OCI-LY7 (cell line): ENCODE measurements around the gene MEIG1. TPM values are rescaled to one million over a fixed set of nuclear protein-coding genes. Genes with fewer than 3 reads are reported as not detected.
"Not testable (repeated sequence)": the region's sequence is repeated elsewhere in the genome, so short reads cannot be mapped to it uniquely, and the experiment has no call there.

Experiments
- BruUV-seq: library from RNA; stranded (reverse); fragments of 400-500 nt; replicated peaks from 2 replicates; lab custom pipeline; 2021; lab: Mats Ljungman, UMichigan
- CTCF ChIA-PET: fragments of 300-600 bp; sonication (Branson Sonifier 250); formaldehyde crosslinking; loops from one replicate; lab custom pipeline; 2022; ENCODE audit warnings: antibody characterized with exemption; ENCODE audit not compliant: unreplicated experiment; lab: Charles Lee
- POLR2A ChIA-PET: fragments of 300-600 bp; sonication (Branson Sonifier 250); formaldehyde crosslinking; loops from one replicate; lab custom pipeline; 2022; ENCODE audit warnings: antibody characterized with exemption; lab: Charles Lee
- DNase-seq: peaks from one replicate; pipeline ENCODE4 v3.0.0-alpha.2; 2015; ENCODE audit warnings: low spot score
- H2AFZ ChIP-seq: fragments of 200-600 bp; sonication (generic), shearing (Covaris generic); 2 replicates; pipeline ENCODE4 v1.6.1; 2014; ENCODE audit warnings: mild to moderate bottlenecking, antibody characterized with exemption, low read length, moderate library complexity
- H3K27ac ChIP-seq: fragments of 200-600 bp; sonication (generic); 2 replicates; pipeline ENCODE4 v1.5.1; 2014; ENCODE audit warnings: mixed run types, low read depth, mild to moderate bottlenecking, moderate library complexity, low read length, inconsistent platforms; ENCODE audit not compliant: poor library complexity, severe bottlenecking
- H3K36me3 ChIP-seq: fragments of 200-600 bp; sonication (generic); 2 replicates; pipeline ENCODE4 v1.6.1; 2014; ENCODE audit warnings: mild to moderate bottlenecking, antibody characterized with exemption, low read length, moderate library complexity, mixed read lengths; ENCODE audit not compliant: insufficient read depth
- H3K4me1 ChIP-seq: fragments of 200-600 bp; sonication (generic); 2 replicates; pipeline ENCODE4 v1.5.1; 2014; ENCODE audit warnings: mild to moderate bottlenecking, low read length; ENCODE audit not compliant: insufficient read depth, poor library complexity, severe bottlenecking
- H3K4me2 ChIP-seq: fragments of 200-600 bp; sonication (generic); 2 replicates; pipeline ENCODE4 v1.6.1; 2014; ENCODE audit warnings: mild to moderate bottlenecking, low read length
- H3K4me3 ChIP-seq: fragments of 200-600 bp; sonication (generic); 2 replicates; pipeline ENCODE4 v1.5.1; 2014; ENCODE audit warnings: mild to moderate bottlenecking, low read depth, low read length; ENCODE audit not compliant: poor library complexity, severe bottlenecking
- H3K79me2 ChIP-seq: fragments of 200-600 bp; sonication (generic); 2 replicates; pipeline ENCODE4 v1.6.1; 2016; ENCODE audit warnings: low read depth, mild to moderate bottlenecking, low read length, moderate library complexity, mixed read lengths; ENCODE audit not compliant: insufficient read depth
- H3K9me2 ChIP-seq: fragments of 200-600 bp; sonication (generic); 2 replicates; pipeline ENCODE4 v1.6.1; 2016; ENCODE audit warnings: mild to moderate bottlenecking, low read length, mixed read lengths; ENCODE audit not compliant: insufficient read depth
- H3K9me3 ChIP-seq: fragments of 200-600 bp; sonication (generic); 2 replicates; pipeline ENCODE4 v1.6.1; 2014; ENCODE audit warnings: mild to moderate bottlenecking, mixed run types, low read length, mixed read lengths
- H4K20me1 ChIP-seq: fragments of 200-600 bp; sonication (generic); 2 replicates; pipeline ENCODE4 v1.6.1; 2014; ENCODE audit warnings: mild to moderate bottlenecking, antibody characterized with exemption, low read length, moderate library complexity, mixed read lengths; ENCODE audit not compliant: insufficient read depth
- CTCF ChIP-seq: fragments of 200-600 bp; sonication (generic); conservative IDR thresholded peaks from 2 replicates; pipeline ENCODE4 v1.5.1; 2014; ENCODE audit warnings: mild to moderate bottlenecking, antibody characterized with exemption, low read length, moderate library complexity, mixed read lengths
- EZH2phosphoT487 ChIP-seq: fragments of 200-600 bp; sonication (generic); IDR thresholded peaks from 2 replicates; pipeline ENCODE4 v1.6.1; 2018; ENCODE audit warnings: low read depth, borderline replicate concordance, mild to moderate bottlenecking, mixed run types, antibody characterized with exemption, low read length, moderate library complexity, mixed read lengths
- intact Hi-C: fragments of 100-400 bp; cut with micrococcal nuclease; formaldehyde crosslinking; loops from one replicate; pipeline ENCODE4 v1.10.0; 2022; ENCODE audit not compliant: unreplicated experiment
- total RNA-seq, 2 experiments: library from RNA; depleted of rRNA in 1 of 2; stranded (reverse); fragments of >200 nt in 1 of 2; shearing (Covaris generic) in 1 of 2; gene quantifications; 2 replicates each; pipeline ENCODE4 v1.2.3, GENCODE V29; 2014 to 2022

Gene MEIG1
- total RNA-seq, 2 experiments from 2014 or later = 1.1 to 2.7 TPM

GRCh38 chr10:14936584-14936983, 22.6 kb upstream of the MEIG1 start:
- peaks cover under 1% of the 10 kb centered on the region for H3K4me1 ChIP-seq
- no peak overlapping the region for H3K4me2 ChIP-seq
- DNase-seq = no peak
- H3K9me2 ChIP-seq = no peaks in the 10 kb centered on the region
- TF ChIP-seq CTCF = no peak
- no peak for TF ChIP-seq EZH2phosphoT487
- no TSS peak for BruUV-seq
- H3K27ac ChIP-seq = no peak overlapping the region
- CTCF ChIA-PET = no interaction called here
- H3K79me2 ChIP-seq = peaks cover 15% of the 10 kb centered on the region; the same call in 1 of the 2 replicates
- no peaks in the 10 kb centered on the region for H3K9me3 ChIP-seq
- POLR2A ChIA-PET = interaction anchor here (0.6 to 1.9 kb wide), 2 partner anchors 17 to 536 kb away, joined by 4 to 6 read pairs; no protein-coding TSS in a partner anchor
- H4K20me1 ChIP-seq = 0 out of 2 replicates have a peak, but pooled peaks cover 4% of the 10 kb centered on the region
- no peak overlapping the region for H3K4me3 ChIP-seq
- peaks cover 98% of the 10 kb centered on the region for H3K36me3 ChIP-seq
- intact Hi-C loops = no loop called here
- H2AFZ ChIP-seq = no peak overlapping the region

- BruUV-seq, H2AFZ ChIP-seq: not testable (repeated sequence)
- peaks cover 15% of the 10 kb centered on the region; the same call in 1 of the 2 replicates for H3K79me2 ChIP-seq
These were observed 20.2 kb upstream of the MEIG1 start for GRCh38 chr10:14938971-14939370.

GRCh38 chr10:14942147-14942949, 16.8 kb upstream of the MEIG1 start:
- POLR2A ChIA-PET = interaction anchor here (1.5 kb wide), 1 partner anchor 11 kb away, joined by 5 read pairs; no protein-coding TSS in a partner anchor
- not testable (repeated sequence) for BruUV-seq
- peak overlapping the region; percentile 46 for H3K4me2 ChIP-seq

More at GRCh38 chr10:14938971-14939370, 20.2 kb upstream of the MEIG1 start:
- Histone ChIP-seq H3K36me3 (peaks cover 97% of the 10 kb centered on the region), H3K4me1 (peaks cover 13% of the 10 kb centered on the region)
- DNase-seq, CTCF ChIA-PET, H3K27ac ChIP-seq, H3K9me3 ChIP-seq, intact Hi-C loops, H3K9me2 ChIP-seq, H3K4me2 ChIP-seq, H4K20me1 ChIP-seq, H3K4me3 ChIP-seq: not testable (repeated sequence)
- POLR2A ChIA-PET = interaction anchor here (0.8 kb wide), 1 partner anchor 11 kb away, joined by 3 read pairs; no protein-coding TSS in a partner anchor

GRCh38 chr10:14942950-14943338, 16.2 kb upstream of the MEIG1 start:
- CTCF ChIA-PET, H4K20me1 ChIP-seq, H3K4me3 ChIP-seq, H3K9me3 ChIP-seq, intact Hi-C loops, BruUV-seq, H3K4me2 ChIP-seq, H3K9me2 ChIP-seq, DNase-seq, H3K27ac ChIP-seq, H2AFZ ChIP-seq: not testable (repeated sequence)
- peaks cover 13% of the 10 kb centered on the region for H3K4me1 ChIP-seq
- POLR2A ChIA-PET = interaction anchor here (1.5 kb wide), 1 partner anchor 10 kb away, joined by 5 read pairs; no protein-coding TSS in a partner anchor
- peaks cover 97% of the 10 kb centered on the region for H3K36me3 ChIP-seq
- H3K79me2 ChIP-seq = peaks cover 46% of the 10 kb centered on the region

More at GRCh38 chr10:14942147-14942949, 16.8 kb upstream of the MEIG1 start:
- peak overlapping the region; percentile 61 for H3K27ac ChIP-seq
- intact Hi-C loops, H3K9me2 ChIP-seq, H2AFZ ChIP-seq, H3K4me3 ChIP-seq, CTCF ChIA-PET, H4K20me1 ChIP-seq, H3K9me3 ChIP-seq: not testable (repeated sequence)
- H3K36me3 ChIP-seq = peaks cover 97% of the 10 kb centered on the region
- DNase-seq = peak; percentile 55
- H3K79me2 ChIP-seq = peaks cover 40% of the 10 kb centered on the region; the same call in 1 of the 2 replicates
- peaks cover 13% of the 10 kb centered on the region for H3K4me1 ChIP-seq
